G401 (cell line): ENCODE data around the gene BCL2L15. TPM values are rescaled to one million over a fixed set of nuclear protein-coding genes. Genes with fewer than 3 reads are reported as not detected.

Experiments used
- DNase-seq: peaks from one replicate; pipeline ENCODE4 v3.0.0-alpha.2; 2015; ENCODE audit warnings: low spot score
- in situ Hi-C: cut with HindIII; loops from 2 replicates; pipeline ENCODE4 v1.10.0; 2016; ENCODE audit warnings: low sequenced_read_pairs, mixed read lengths
- total RNA-seq: library from RNA; depleted of rRNA; stranded (reverse); fragments of >200 nt; shearing (Covaris generic); gene quantifications from 2 replicates; pipeline ENCODE4 v1.2.3, GENCODE V29; 2014; rRNA removed

The BCL2L15 gene
- total RNA-seq, 1 experiment from 2014 or later, result 0.64 TPM

DNA sequence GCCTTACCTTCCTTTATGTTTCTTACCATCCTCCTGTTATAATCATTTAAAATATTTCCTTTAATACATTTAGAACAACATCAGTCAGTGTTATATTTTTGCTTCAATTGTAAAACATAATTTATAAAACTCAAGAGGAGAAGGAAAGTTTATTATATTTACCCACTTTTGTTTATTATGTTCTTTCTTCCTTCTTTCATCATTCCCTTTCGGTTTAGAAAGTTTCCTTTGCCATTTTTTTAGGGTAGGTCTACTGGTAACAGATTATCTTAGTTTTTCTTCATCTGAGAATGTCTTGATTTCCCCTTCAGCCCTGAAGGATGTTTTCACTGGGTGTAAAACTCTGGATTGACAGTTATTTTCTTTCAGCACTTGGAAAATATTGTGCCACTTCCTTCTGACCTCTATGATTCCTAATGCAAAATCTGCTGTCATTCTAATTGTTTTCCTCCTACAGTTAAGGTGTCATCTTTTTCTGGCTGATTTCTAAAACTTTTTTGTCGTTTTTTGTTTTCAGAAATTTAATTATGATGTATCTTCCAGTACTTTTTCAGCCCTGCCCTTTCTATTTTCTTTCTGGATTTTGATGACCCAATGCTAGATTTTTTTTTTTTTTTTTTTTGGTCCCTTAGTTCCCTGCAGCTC is 40.9 kb downstream of the BCL2L15 start:
- no peak for DNase-seq
- in situ Hi-C loops, result no loop called here

DNA sequence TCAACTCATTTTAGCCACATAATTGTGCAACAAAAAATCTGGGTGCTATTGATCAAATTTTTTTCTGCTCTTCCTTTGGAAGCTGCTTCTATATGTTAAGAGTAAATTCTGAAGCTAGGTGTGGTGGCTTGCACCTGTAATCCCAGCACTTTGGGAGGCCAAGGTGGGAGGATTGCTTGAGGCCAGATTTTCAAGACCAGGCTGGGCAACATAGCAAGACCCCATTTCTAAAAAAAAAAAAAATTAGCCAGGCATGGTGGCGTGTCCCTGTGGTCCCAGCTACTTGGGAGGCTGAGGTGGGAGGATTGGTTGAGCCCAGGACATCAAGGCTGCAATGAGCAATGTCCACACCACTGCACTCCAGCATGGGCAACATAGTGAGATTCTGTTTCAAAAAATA is 50.8 kb downstream of the BCL2L15 start:
- no peak for DNase-seq
- in situ Hi-C loops, result no loop called here

DNA sequence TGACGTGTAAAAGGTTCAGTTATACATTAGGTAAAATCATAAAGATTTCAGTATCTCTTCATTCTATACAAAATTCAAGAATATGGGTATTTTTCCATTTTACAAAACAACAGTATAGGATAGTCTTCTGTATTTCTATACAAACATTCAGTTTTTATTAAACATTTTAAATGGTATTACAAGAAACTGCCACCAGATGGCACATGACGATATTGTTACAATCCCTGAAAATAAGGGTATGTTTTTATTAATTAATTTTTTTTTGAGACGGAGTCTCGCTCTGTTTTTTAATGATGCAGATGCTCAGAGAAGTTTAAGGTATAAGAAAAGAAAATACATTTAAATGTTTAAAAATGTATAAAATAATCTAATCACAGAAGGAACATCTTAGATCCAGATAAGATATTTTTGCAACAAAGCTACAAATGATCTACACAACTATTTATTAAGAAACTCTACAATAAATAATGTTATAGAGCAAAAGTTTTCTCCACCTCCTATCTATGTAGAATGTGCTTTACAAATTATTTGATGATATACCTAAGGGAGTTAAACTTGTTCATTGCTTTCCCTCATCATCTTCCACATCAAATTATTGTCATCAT is 51.6 kb downstream of the BCL2L15 start:
- DNase-seq, result peak; percentile 77
- in situ Hi-C loops, result no loop called here

DNA sequence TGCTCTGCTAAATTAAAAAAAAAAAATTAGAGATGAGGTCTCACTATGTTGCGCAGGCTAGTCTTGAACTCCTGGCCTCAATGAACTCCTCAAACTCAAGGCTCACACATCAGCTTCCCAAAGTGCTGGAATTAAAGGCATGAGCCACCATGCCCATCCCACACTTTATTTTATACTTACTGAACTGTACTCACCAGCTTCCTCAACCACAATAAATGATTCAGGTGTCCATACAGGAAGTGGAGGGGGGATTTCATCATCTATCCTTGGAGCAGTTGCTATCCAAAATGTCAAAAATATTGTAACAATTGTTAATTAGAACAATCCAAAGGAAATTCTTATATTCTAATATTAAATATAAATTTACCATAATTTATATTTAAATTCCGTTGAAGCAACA is 52.7 kb downstream of the BCL2L15 start:
- in situ Hi-C loops, result no loop called here
- DNase-seq, result no peak

Other genes with a start within 250 kb of the BCL2L15 start
- 15.5 and 27.1 TPM in 2 replicates for gene PHTF1, start 128.1 kb downstream of the BCL2L15 start, total RNA-seq
- gene RSBN1, start 75.1 kb downstream of the BCL2L15 start, total RNA-seq, result 7.4 and 13.6 TPM in 2 replicates
- not detected in 2 replicates for gene PTPN22, start 15.9 kb downstream of the BCL2L15 start, total RNA-seq
- 4.1 and 5.6 TPM in 2 replicates for gene AP4B1, start 17.2 kb upstream of the BCL2L15 start, total RNA-seq
- 12.3 and 13.1 TPM in 2 replicates for gene DCLRE1B, start 17.7 kb upstream of the BCL2L15 start, total RNA-seq
- 11.3 and 13.1 TPM in 2 replicates for gene HIPK1, start 41.7 kb upstream of the BCL2L15 start, total RNA-seq
- gene OLFML3, start 91.9 kb upstream of the BCL2L15 start, total RNA-seq, result 0.31 and 0.49 TPM in 2 replicates